Measurements from ENCODE around the gene DRD1. TPM values are rescaled to one million over a fixed set of nuclear protein-coding genes. Genes with fewer than 3 reads are reported as not detected.

DRD1 gene
- total and polyA plus RNA-seq, 2 experiments from 2014 or later = 0.11 to 0.14 TPM

GRCh38 chr5:175487514-175488222, 43.7 kb upstream of the DRD1 start:
- H4K20me1 ChIP-seq (replicated peaks; ENCODE audit: insufficient read depth) = peaks cover 55% of the 10 kb centered on the region
- H3K27me3 ChIP-seq (ENCODE audit: insufficient read depth) = no peaks in the 10 kb centered on the region
- H3K27ac Mint-ChIP-seq = no peak overlapping the region
- no peak for DNase-seq (ENCODE audit: low spot score)
- H2AFZ ChIP-seq = no peak overlapping the region
- peaks cover 90% of the 10 kb centered on the region for H3K79me2 ChIP-seq (replicated peaks; ENCODE audit: insufficient read depth)
- peaks cover 4% of the 10 kb centered on the region for H3K27me3 Mint-ChIP-seq (ENCODE audit: insufficient read depth, low read depth, poor library complexity)
- H3K4me3 ChIP-seq = no peak overlapping the region
- TF ChIP-seq ZNF331 (CRISPR knock-in tag; IDR thresholded peaks at IDR 0.05; ENCODE audit: low read depth) (no peak), ZNF114 (CRISPR knock-in tag; IDR thresholded peaks at IDR 0.05) (no peak), JUNB (IDR thresholded peaks at IDR 0.05; ENCODE audit: unreplicated experiment) (no peak), EZH2 (IDR thresholded peaks at IDR 0.05; ENCODE audit: low read depth, unreplicated experiment) (no peak), ZNF462 (CRISPR knock-in tag; IDR thresholded peaks at IDR 0.05) (no peak), NANOG (IDR thresholded peaks at IDR 0.05; ENCODE audit: borderline replicate concordance) (no peak), CREB1 (CRISPR knock-in tag; IDR thresholded peaks at IDR 0.05; ENCODE audit: low read depth) (no peak), REST (IDR thresholded peaks at IDR 0.05; ENCODE audit: unreplicated experiment) (no peak)
- peaks cover 5% of the 10 kb centered on the region; the same call in 1 of the 3 replicates for H3K4me1 Mint-ChIP-seq
- no peaks in the 10 kb centered on the region for H3K9me3 Mint-ChIP-seq
- H3K9me2 ChIP-seq (ENCODE audit: insufficient read depth) = no peaks in the 10 kb centered on the region
- no peak overlapping the region for H3K27ac ChIP-seq (ENCODE audit: low read depth)
- no peaks in the 10 kb centered on the region for H3K4me1 ChIP-seq (ENCODE audit: insufficient read depth)
- ATAC-seq = no peak
- no peak overlapping the region for H3K4me3 Mint-ChIP-seq
- H3K36me3 Mint-ChIP-seq (ENCODE audit: low read depth) = peaks cover 56% of the 10 kb centered on the region
- 0 out of 2 replicates have a peak, but pooled peaks cover 3% of the 10 kb centered on the region for H3F3A ChIP-seq (replicated peaks; ENCODE audit: low read depth)
- peaks cover 18% of the 10 kb centered on the region; the same call in 1 of the 2 replicates for H3K36me3 ChIP-seq (ENCODE audit: insufficient read depth)
- H3K4me2 ChIP-seq = no peak overlapping the region
